Measurements from ENCODE around the gene DCTN3.
"Not testable (repeated sequence)": the region's sequence is repeated elsewhere in the genome, so short reads cannot be mapped to it uniquely, and the experiment has no call there.

DCTN3 gene

DNA sequence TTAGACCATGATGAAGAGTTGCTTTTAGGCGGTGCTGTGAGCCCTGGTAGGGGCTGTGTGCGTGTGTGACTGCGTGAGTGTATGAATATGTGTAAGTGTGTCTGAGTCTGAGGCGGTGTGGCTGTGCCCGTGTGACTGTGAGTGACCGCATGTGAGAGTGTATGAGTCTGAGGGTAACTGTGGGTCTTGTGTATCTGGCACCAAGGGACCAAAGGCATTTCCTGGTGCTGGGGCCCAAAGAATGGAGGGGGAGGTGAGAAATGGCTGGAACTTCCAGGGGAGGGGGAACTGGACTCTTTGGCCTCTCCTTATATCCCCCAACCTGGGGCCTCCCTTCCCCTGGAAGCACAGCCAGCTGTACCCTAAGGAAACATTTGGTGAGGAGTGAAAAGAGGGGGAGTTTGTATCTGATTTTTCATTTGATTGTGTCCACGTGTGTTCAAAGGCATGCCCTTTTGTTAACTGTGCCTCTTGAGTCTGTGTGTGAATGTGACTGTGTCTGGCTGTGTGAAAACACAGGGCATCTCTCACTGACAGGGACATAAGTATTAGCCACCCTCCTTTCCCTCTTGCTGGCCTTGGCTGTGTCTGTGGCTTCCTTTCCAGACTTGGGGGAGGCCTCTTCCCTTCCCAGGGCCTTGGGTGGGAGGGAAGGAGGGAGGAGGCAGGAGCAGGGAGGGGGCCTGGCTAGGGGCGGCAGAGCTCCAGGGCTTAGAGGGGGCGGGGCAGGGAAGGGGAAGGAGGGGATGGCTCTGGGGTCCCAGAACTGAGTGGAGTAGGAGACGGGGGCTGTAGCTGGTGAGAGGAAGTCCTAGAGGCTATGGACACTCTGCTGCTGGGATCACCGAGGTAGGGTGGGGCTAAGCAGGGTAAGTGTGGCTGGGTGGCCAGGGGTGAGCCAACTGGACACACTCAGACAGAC, 33.1 kb upstream of the DCTN3 start:
- Mint-ChIP-seq H3K27ac (peak overlapping the region; percentile 5 to 26), H3K4me1 (ENCODE audit: low read depth in 2 of 2) (peaks cover 23 to 28% of the 10 kb centered on the region in 2 donors), H3K36me3 (ENCODE audit: insufficient read depth) (peaks cover 26% of the 10 kb centered on the region), H3K27me3 (no peaks in the 10 kb centered on the region), H3K4me3 (no peak overlapping the region), H3K9me3 (no peaks in the 10 kb centered on the region)
- no peak for DNase-seq
- ATAC-seq (replicated peaks), result no peak

DNA sequence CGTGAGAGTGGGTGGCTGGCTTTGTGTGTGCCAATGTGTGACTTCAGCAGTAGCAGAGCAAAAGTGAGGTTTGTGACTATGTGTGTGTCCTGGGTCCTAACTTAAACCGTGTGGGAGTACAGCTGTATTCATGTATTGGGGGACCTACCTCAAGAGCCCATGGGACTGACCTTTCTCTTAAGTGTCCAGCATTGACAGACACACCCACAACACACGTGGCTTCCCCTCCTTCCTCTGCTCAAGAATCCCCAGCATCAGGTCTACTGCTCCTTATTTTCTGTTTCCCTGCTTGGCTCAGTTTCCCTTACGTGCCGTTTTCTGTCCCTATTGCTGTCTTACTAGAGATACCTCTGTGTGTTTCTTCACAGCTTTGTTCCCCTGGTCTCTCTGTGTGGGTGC, 32.3 kb upstream of the DCTN3 start:
- Mint-ChIP-seq H3K9me3 (no peaks in the 10 kb centered on the region), H3K27me3 (no peaks in the 10 kb centered on the region), H3K36me3 (ENCODE audit: insufficient read depth) (peaks cover 31% of the 10 kb centered on the region), H3K4me3 (peak overlapping the region in 1 of 2 donors; percentile 0), H3K4me1 (ENCODE audit: low read depth in 2 of 2) (peaks cover 31 to 36% of the 10 kb centered on the region in 2 donors), H3K27ac (peak overlapping the region in 1 of 2 donors; percentile 26)
- no peak for ATAC-seq (replicated peaks)
- DNase-seq, result no peak

DNA sequence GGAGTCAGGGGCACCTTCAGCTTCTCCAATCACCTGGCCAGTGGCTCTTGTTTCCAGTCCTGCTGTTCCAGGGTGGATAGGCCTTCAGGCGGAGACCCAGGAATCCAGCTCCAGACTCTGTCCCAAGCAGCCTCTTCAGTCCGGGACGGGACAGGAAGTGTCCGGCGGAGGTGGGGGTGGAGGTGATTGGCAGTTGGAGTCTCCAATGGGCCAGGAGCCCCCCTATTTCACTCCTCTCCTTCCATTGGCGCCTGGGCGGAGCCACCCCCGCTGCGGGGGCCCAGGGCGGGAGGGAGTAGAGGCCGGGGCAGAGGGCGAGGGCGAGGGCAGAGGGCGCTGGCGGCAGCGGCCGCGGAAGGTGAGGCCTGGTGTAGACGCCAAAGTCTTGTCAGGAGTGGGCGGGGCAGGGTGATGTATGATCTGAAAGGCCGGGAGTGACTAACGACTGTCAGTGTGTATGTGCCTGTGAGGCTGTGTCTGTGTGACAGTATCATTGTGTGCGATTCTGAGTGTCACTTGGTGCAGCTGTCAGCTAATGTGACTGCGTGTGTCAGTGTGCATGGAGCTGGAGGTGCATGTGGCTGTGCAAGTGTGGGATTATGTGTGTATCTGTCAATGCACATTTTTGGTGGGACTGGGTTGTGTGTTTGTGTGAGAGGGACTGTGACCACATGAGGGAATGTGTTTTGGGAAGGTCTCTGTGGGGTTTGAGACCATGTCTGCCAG, 31.7 kb upstream of the DCTN3 start, which contains the start of gene IL11RA:
Gene IL11RA (plus strand): TSS at position 310 of the 726 bp plus-strand sequence. CDS start 3,033 bp downstream, outside the sequence.
- Mint-ChIP-seq H3K27ac (peak within 1 kb of the TSS; percentile 5 to 26), H3K4me1 (ENCODE audit: low read depth in 2 of 2) (peaks cover 37 to 42% of the 10 kb centered on the region in 2 donors), H3K4me3 (peak within 1 kb of the TSS in 1 of 2 donors; percentile 0), H3K27me3 (no peaks in the 10 kb centered on the region), H3K36me3 (ENCODE audit: insufficient read depth) (peaks cover 32% of the 10 kb centered on the region), H3K9me3 (no peaks in the 10 kb centered on the region)
- ATAC-seq (replicated peaks) (peak; percentile 29), DNase-seq (no peak)

DNA sequence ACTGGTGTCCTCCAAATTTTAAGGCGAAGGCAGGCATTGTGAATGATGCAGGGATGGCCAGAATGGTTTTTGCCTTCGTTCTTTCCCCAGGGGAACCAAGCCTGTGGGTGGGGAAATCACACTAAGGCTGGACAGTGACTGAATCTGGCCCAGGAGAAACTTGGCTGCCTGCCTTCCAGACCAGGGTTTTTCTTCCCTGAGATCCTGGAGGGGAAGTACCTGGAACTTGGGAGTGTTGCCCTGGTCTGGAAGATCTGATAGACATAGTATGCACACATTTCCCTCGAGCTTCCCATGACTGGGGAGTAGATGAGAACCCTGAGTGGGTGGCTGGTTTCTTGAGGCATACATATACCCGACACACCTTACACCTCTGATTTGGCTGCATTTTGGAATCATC, 31.0 kb upstream of the DCTN3 start:
- H3K9me3 Mint-ChIP-seq, result no peaks in the 10 kb centered on the region
- H3K4me1 Mint-ChIP-seq (ENCODE audit: low read depth in 2 of 2), result peaks cover 39 to 44% of the 10 kb centered on the region in 2 donors
- H3K36me3 Mint-ChIP-seq (ENCODE audit: insufficient read depth), result peaks cover 38% of the 10 kb centered on the region
- H3K27ac Mint-ChIP-seq, result no peak overlapping the region
- H3K4me3 Mint-ChIP-seq, result no peak overlapping the region
- no peaks in the 10 kb centered on the region for H3K27me3 Mint-ChIP-seq
- DNase-seq (no peak), ATAC-seq (replicated peaks) (no peak)

DNA sequence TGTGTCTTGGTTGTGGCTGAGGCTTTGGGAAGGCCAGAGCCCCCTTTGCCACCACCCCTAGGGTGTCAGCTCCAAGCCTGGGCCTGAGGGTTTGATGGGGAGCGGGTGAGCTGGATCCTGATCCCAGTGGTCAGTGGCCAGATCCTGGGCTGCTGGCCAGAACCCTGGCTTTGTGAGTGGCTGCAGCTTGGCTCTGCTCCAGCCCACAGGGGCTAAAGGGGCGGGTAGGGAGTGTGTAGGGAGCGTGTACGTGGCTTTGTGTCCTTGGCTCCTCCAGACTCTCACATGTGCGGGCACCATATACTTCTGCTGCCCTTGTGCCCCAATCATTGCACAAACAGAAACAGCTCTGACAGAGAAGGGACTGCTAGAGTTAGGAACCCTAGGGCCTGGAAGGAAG, 30.5 kb upstream of the DCTN3 start:
- no peak overlapping the region for H3K4me3 Mint-ChIP-seq
- DNase-seq, result no peak
- no peak overlapping the region for H3K27ac Mint-ChIP-seq
- H3K9me3 Mint-ChIP-seq, result no peaks in the 10 kb centered on the region
- H3K36me3 Mint-ChIP-seq (ENCODE audit: insufficient read depth), result peaks cover 42% of the 10 kb centered on the region
- H3K27me3 Mint-ChIP-seq, result no peaks in the 10 kb centered on the region
- peaks cover 44 to 49% of the 10 kb centered on the region in 2 donors for H3K4me1 Mint-ChIP-seq (ENCODE audit: low read depth in 2 of 2)
- no peak for ATAC-seq (replicated peaks)

DNA sequence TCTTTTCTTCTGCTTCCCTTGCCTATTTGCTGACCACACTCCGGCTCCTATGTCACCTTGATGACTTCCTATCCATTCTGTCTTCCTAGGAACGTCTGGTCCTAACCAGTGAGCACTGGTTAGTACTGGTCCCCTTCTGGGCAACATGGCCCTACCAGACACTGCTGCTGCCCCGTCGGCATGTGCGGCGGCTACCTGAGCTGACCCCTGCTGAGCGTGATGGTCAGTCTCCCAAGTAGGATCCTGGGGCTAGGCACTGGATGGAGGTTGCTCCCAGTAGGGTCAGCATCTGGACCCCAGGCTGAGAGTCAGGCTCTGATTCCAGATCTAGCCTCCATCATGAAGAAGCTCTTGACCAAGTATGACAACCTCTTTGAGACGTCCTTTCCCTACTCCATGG, 28.4 kb upstream of the DCTN3 start:
- peak overlapping the region in 1 of 2 donors; percentile 42 for H3K4me3 Mint-ChIP-seq
- DNase-seq (no peak), ATAC-seq (replicated peaks) (no peak)
- H3K36me3 Mint-ChIP-seq (ENCODE audit: insufficient read depth), result peaks cover 42% of the 10 kb centered on the region
- H3K27me3 Mint-ChIP-seq, result no peaks in the 10 kb centered on the region
- peak overlapping the region in 1 of 2 donors; percentile 78 for H3K27ac Mint-ChIP-seq
- H3K9me3 Mint-ChIP-seq, result no peaks in the 10 kb centered on the region
- H3K4me1 Mint-ChIP-seq (ENCODE audit: low read depth in 2 of 2), result peaks cover 42 to 43% of the 10 kb centered on the region in 2 donors

DNA sequence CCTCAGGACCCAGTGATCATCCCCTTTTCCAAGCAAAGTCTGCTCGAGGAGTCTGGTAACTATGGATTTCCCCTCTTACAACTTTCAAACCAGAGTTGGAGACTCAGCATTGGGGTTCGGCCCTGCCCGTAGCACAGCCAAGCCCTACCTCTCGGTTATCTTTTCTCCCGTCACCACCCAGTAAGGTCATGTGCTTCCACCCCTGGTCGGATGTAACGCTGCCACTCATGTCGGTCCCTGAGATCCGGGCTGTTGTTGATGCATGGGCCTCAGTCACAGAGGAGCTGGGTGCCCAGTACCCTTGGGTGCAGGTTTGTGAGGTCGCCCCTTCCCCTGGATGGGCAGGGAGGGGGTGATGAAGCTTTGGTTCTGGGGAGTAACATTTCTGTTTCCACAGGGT, 27.4 kb upstream of the DCTN3 start:
- no peaks in the 10 kb centered on the region for H3K9me3 Mint-ChIP-seq
- H3K27ac Mint-ChIP-seq, result peak overlapping the region; percentile 78 to 81
- no peaks in the 10 kb centered on the region for H3K27me3 Mint-ChIP-seq
- ATAC-seq (replicated peaks) (no peak), DNase-seq (no peak)
- peaks cover 42% of the 10 kb centered on the region for H3K36me3 Mint-ChIP-seq (ENCODE audit: insufficient read depth)
- H3K4me1 Mint-ChIP-seq (ENCODE audit: low read depth in 2 of 2), result peaks cover 34 to 36% of the 10 kb centered on the region in 2 donors
- peak overlapping the region; percentile 89 to 90 for H3K4me3 Mint-ChIP-seq

DNA sequence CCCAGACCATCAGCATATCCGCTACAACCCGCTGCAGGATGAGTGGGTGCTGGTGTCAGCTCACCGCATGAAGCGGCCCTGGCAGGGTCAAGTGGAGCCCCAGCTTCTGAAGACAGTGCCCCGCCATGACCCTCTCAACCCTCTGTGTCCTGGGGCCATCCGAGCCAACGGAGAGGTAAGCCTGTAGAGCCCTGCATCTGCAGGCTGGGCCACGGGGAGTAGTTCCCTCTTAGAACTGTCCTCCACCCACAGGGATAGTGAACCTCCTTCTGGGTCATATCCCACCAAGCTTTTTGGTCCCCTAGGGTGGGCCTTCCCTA, 26.7 kb upstream of the DCTN3 start:
- no peaks in the 10 kb centered on the region for H3K9me3 Mint-ChIP-seq
- no peak for ATAC-seq (replicated peaks)
- no peaks in the 10 kb centered on the region for H3K27me3 Mint-ChIP-seq
- peaks cover 42% of the 10 kb centered on the region for H3K36me3 Mint-ChIP-seq (ENCODE audit: insufficient read depth)
- H3K4me3 Mint-ChIP-seq, result peak overlapping the region; percentile 89 to 90
- no peak for DNase-seq
- peak overlapping the region; percentile 78 to 81 for H3K27ac Mint-ChIP-seq
- peaks cover 29 to 31% of the 10 kb centered on the region in 2 donors for H3K4me1 Mint-ChIP-seq (ENCODE audit: low read depth in 2 of 2)

DNA sequence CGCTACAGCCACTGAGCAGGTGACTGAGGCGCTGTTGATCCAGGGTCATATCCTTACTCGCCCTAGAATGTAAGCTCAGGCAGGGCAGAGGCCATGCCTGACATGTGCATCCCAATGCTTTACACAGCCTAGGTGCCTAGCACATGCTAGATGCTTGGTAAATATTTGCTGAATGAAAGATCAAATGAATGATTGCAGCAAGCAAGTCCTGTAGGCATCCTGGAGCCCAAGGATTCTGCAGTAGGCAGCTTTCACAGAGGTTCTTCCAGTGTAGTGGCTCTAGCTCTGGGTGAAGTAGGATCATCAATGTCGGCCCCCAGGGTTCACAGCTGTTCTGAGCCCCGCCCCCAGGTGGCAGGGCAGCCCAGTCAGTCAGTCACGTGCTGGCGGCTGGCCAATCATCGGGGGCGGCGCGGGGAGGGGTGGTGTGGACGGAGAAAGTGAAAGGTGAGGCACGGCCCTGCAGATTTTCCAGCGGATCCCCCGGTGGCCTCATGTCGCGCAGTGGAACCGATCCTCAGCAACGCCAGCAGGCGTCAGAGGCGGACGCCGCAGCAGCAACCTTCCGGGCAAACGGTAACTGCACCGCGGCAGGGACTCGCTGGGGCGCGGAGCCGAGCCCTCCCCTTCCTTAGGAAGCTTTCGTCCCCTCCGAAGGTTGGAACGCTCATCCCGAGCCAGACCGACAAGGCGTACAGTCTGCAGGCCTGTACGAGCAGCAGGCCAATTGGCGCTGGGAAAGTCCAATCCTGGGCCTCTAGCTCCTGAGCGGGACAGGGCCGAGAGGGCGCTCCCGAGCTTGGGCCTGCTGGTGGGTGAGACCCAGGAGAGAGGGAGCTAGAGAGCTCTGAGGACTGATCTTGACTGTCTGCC, 26.2 kb upstream of the DCTN3 start, which contains the start of gene GALT:
Gene GALT (plus strand): TSS at position 465 of the 873 bp plus-strand sequence. CDS start 30 bp downstream, at position 495.
- Mint-ChIP-seq H3K27ac (peak within 1 kb of the TSS; percentile 78 to 81), H3K27me3 (no peaks in the 10 kb centered on the region), H3K36me3 (ENCODE audit: insufficient read depth) (peaks cover 42% of the 10 kb centered on the region), H3K9me3 (no peaks in the 10 kb centered on the region), H3K4me1 (ENCODE audit: low read depth in 2 of 2) (peaks cover 29 to 31% of the 10 kb centered on the region in 2 donors), H3K4me3 (peak within 1 kb of the TSS; percentile 89 to 90)
- ATAC-seq (replicated peaks) (peak; percentile 88), DNase-seq (peak; percentile 95 to 97 (median 96))

DNA sequence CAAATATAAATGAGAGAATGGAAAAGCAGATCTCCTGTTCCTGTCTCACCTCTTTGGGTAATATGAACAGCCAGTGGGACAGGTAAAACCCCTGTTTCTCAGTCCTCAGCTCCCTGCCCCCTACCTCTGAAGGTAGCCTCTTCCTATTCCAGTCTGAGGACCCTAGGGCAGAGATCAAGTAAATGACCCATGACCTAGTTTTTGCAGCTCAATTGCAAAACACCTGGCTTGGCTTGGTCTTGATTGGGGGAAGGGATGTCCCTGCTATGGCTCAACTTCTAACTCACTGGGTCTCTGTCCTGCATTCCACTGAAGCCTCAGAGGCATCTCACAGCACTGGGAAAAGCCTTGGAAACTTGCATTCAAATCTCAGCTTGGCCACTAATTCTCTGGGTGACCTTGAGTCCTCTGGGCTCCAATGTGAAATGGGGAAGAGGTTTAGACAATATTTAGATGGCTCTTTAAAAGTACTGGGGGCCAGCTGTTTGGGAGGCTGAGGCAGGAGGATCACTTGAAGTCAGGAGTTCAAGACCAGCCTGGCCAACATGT, 24.5 kb upstream of the DCTN3 start:
- H3K4me1 Mint-ChIP-seq (ENCODE audit: low read depth in 2 of 2), result peaks cover 29 to 31% of the 10 kb centered on the region in 2 donors
- H3K27me3 Mint-ChIP-seq, result no peaks in the 10 kb centered on the region
- ATAC-seq (replicated peaks), result no peak
- no peak overlapping the region for H3K4me3 Mint-ChIP-seq
- no peak overlapping the region for H3K27ac Mint-ChIP-seq
- H3K9me3 Mint-ChIP-seq, result no peaks in the 10 kb centered on the region
- H3K36me3 Mint-ChIP-seq (ENCODE audit: insufficient read depth), result peaks cover 31% of the 10 kb centered on the region
- no peak for DNase-seq

DNA sequence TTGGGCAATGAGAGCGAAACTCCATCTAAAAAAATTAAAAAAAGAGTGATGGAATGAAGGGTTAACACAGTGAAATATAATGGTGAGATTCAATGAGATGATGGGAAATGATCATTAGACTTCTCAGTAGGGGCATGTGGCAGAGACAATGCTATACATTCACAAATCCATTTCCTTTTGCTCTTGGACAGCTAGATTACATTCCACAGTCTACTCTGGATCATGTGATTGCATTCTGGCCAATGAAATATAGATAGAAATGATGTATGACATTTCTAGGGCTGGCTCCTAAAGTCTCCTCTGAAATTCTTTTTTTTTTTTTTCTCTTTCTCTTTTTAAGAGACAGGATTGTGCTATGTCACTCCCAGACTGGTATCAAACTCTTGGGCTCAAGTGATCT, 22.4 kb upstream of the DCTN3 start:
- Mint-ChIP-seq H3K4me1 (ENCODE audit: low read depth in 2 of 2) (peaks cover 21 to 28% of the 10 kb centered on the region in 2 donors), H3K27me3 (no peaks in the 10 kb centered on the region), H3K36me3 (ENCODE audit: insufficient read depth) (peaks cover 18% of the 10 kb centered on the region), H3K4me3 (no peak overlapping the region), H3K9me3 (no peaks in the 10 kb centered on the region), H3K27ac (peak overlapping the region in 1 of 2 donors; percentile 54)
- no peak for DNase-seq
- ATAC-seq (replicated peaks), result no peak

DNA sequence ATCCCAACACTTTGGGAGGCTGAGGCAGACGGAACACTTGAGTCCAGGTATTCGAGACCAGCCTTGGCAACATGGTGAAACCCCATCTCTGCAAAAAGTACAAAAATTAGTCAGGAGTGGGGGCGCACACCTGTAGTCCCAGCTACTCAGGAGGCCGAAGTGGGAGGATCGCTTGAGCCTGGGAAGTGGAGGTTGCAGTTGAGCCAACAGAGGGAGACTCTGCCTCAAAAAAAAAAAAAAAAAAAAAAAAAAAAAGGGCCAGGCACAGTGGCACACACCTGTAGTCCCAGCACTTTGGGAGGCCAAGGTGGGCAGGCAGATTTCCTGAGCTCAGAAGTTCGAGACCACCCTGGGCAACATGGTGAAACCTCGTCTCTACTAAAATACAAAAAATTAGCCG, 19.0 kb upstream of the DCTN3 start:
- not testable (repeated sequence) for DNase-seq; H3K27me3 Mint-ChIP-seq; H3K27ac Mint-ChIP-seq; ATAC-seq (replicated peaks); H3K9me3 Mint-ChIP-seq; H3K4me3 Mint-ChIP-seq
- H3K4me1 Mint-ChIP-seq (ENCODE audit: low read depth in 2 of 2), result peaks cover 21 to 28% of the 10 kb centered on the region in 2 donors
- peaks cover 11% of the 10 kb centered on the region for H3K36me3 Mint-ChIP-seq (ENCODE audit: insufficient read depth)

DNA sequence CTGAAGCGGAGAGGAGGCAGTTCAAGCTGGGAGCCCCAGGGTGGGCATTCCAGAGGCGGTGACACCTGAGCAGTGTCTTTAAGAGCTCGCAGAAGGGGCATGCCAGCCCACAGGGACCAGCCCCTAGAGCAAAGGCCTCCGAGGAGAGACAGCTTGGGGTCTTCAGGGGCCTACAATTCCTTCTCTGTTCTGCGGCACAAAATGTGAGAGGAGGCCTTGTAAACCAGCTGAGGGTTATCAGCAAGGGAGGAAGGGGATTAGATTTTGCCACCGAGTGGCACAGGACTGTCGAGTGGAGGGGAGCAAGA, 17.8 kb upstream of the DCTN3 start:
- Mint-ChIP-seq H3K4me1 (ENCODE audit: low read depth in 2 of 2) (peaks cover 26 to 28% of the 10 kb centered on the region in 2 donors), H3K27ac (peak overlapping the region; percentile 92 to 99), H3K27me3 (no peaks in the 10 kb centered on the region), H3K36me3 (ENCODE audit: insufficient read depth) (peaks cover 11% of the 10 kb centered on the region), H3K9me3 (no peaks in the 10 kb centered on the region), H3K4me3 (peak overlapping the region; percentile 89 to 91)
- no peak for DNase-seq
- no peak for ATAC-seq (replicated peaks)
